Uterus (tissue), 2 donors: Measurements from ENCODE around the gene KCNK2.

Experiments
- POLR2A ChIP-seq, 2 donors: fragments of 450-650 bp; IDR thresholded peaks; one replicate each; pipeline ENCODE4 v1.6.1; 2016; ENCODE audit warnings: antibody characterized with exemption in 2 of 2, mild to moderate bottlenecking in 1 of 2, moderate library complexity in 1 of 2
- TF ChIP-seq, protein P1 (sequence below), 4 experiments: fragments of 200-600 bp in 2 of 4; fragments of 450-650 bp in 2 of 4; sonication (generic) in 2 of 4; IDR thresholded peaks; one replicate each; pipeline ENCODE4 v1.5.1; 2016 to 2019; ENCODE audit warnings: antibody characterized with exemption in 4 of 4, mild to moderate bottlenecking in 2 of 4, moderate library complexity in 1 of 4

DNA sequence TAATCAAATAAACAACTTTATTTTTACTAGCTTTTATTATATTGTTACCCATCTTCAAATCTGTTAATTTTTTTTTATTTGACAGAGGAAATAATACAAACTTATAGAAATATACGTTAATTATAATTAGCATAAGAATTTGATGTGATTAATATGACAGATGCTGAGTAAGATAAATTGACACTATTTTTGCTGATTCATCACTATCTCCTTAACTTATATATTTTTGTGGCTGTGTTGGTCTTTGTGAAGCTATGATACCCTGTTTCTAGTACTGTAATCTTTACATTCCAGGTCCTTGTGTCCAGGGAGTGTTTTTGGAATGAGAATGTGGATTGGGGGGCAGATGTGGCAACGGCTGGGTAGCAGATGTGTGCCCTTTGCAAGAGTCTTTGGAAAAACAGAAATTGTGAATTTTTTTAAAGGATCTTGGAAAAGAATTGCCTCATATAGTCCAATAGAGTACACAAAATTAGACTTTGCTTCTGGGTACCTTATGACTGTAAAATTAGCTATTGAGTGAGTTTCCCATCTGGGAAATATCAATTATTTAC is 102.6 kb downstream of the KCNK2 start:
- TF ChIP-seq, protein P1, sequence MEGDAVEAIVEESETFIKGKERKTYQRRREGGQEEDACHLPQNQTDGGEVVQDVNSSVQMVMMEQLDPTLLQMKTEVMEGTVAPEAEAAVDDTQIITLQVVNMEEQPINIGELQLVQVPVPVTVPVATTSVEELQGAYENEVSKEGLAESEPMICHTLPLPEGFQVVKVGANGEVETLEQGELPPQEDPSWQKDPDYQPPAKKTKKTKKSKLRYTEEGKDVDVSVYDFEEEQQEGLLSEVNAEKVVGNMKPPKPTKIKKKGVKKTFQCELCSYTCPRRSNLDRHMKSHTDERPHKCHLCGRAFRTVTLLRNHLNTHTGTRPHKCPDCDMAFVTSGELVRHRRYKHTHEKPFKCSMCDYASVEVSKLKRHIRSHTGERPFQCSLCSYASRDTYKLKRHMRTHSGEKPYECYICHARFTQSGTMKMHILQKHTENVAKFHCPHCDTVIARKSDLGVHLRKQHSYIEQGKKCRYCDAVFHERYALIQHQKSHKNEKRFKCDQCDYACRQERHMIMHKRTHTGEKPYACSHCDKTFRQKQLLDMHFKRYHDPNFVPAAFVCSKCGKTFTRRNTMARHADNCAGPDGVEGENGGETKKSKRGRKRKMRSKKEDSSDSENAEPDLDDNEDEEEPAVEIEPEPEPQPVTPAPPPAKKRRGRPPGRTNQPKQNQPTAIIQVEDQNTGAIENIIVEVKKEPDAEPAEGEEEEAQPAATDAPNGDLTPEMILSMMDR (IDR thresholded peaks at IDR 0.05) = no peak
- no peak for TF ChIP-seq POLR2A (IDR thresholded peaks at IDR 0.05)
